OCI-LY1 (cell line): ENCODE measurements around the gene PRKACA.

Experiments used
- H2AFZ ChIP-seq: fragments of 200-600 bp; sonication (generic), shearing (Covaris generic); 2 replicates; pipeline ENCODE4 v1.6.0; 2014; ENCODE audit warnings: antibody characterized with exemption, mild to moderate bottlenecking, low read length
- H3F3A ChIP-seq: fragments of 200-600 bp; sonication (generic), shearing (Covaris generic); 2 replicates; pipeline ENCODE4 v1.6.0; 2014; ENCODE audit warnings: mild to moderate bottlenecking, antibody characterized with exemption, low read length, moderate library complexity; ENCODE audit not compliant: insufficient read depth
- H3K27ac ChIP-seq: fragments of 200-600 bp; sonication (generic); 2 replicates; pipeline ENCODE4 v1.5.1; 2014; ENCODE audit warnings: low read length, mixed run types, mild to moderate bottlenecking, low read depth; ENCODE audit not compliant: poor library complexity, severe bottlenecking
- H3K27me3 ChIP-seq: fragments of 200-600 bp; sonication (generic); 2 replicates; pipeline ENCODE4 v1.6.0; 2014; ENCODE audit warnings: antibody characterized with exemption, mild to moderate bottlenecking, low read length, moderate library complexity; ENCODE audit not compliant: insufficient read depth
- H3K36me3 ChIP-seq: fragments of 200-600 bp; sonication (generic); 2 replicates; pipeline ENCODE4 v1.6.1; 2014; ENCODE audit warnings: mild to moderate bottlenecking, antibody characterized with exemption, low read length, moderate library complexity, mixed read lengths; ENCODE audit not compliant: insufficient read depth
- H3K4me1 ChIP-seq: fragments of 200-600 bp; sonication (generic); 2 replicates; pipeline ENCODE4 v1.5.1; 2014; ENCODE audit warnings: mild to moderate bottlenecking, low read length, moderate library complexity; ENCODE audit not compliant: insufficient read depth, severe bottlenecking
- H3K4me2 ChIP-seq: fragments of 200-600 bp; sonication (generic), shearing (Covaris generic); 2 replicates; pipeline ENCODE4 v1.6.1; 2014; ENCODE audit warnings: low read length
- H3K4me3 ChIP-seq: fragments of 200-600 bp; sonication (generic); 2 replicates; pipeline ENCODE4 v1.5.1; 2014; ENCODE audit warnings: low read length, low read depth, mild to moderate bottlenecking, mixed read lengths; ENCODE audit not compliant: poor library complexity, severe bottlenecking
- H3K79me2 ChIP-seq: fragments of 200-600 bp; shearing (Covaris generic); 2 replicates; pipeline ENCODE4 v1.6.1; 2016; ENCODE audit warnings: mixed run types, low read length, mixed read lengths; ENCODE audit not compliant: insufficient read depth
- H3K9ac ChIP-seq: fragments of 200-600 bp; sonication (generic), shearing (Covaris generic); 2 replicates; pipeline ENCODE4 v1.6.1; 2014; ENCODE audit warnings: mild to moderate bottlenecking, low read length, mixed read lengths
- H3K9me2 ChIP-seq: fragments of 200-600 bp; sonication (generic), shearing (Covaris generic); 2 replicates; pipeline ENCODE4 v1.6.1; 2014; ENCODE audit warnings: low read depth, mild to moderate bottlenecking, low read length, mixed read lengths
- H3K9me3 ChIP-seq: fragments of 200-600 bp; shearing (Covaris generic); 2 replicates; pipeline ENCODE4 v1.6.1; 2014; ENCODE audit warnings: low read length, mixed read lengths
- H4K20me1 ChIP-seq: fragments of 200-600 bp; sonication (generic), shearing (Covaris generic); 2 replicates; pipeline ENCODE4 v1.6.0; 2016; ENCODE audit warnings: mild to moderate bottlenecking, low read length; ENCODE audit not compliant: insufficient read depth
- CTCF ChIP-seq: fragments of 200-600 bp; sonication (generic), shearing (Covaris generic); IDR thresholded peaks from 2 replicates; pipeline ENCODE4 v1.5.1; 2017; ENCODE audit warnings: mild to moderate bottlenecking, antibody characterized with exemption, low read length, moderate library complexity, mixed read lengths
- EZH2 ChIP-seq: fragments of 200-600 bp; sonication (generic), shearing (Covaris generic); IDR thresholded peaks from 2 replicates; pipeline ENCODE4 v1.8.0; 2017; ENCODE audit warnings: borderline replicate concordance, mixed run types, mild to moderate bottlenecking, antibody characterized with exemption, low read length, moderate library complexity, mixed read lengths

Gene PRKACA

GRCh38 chr19:14058182-14059092 lies 59.1 kb downstream of the PRKACA start:
- H3F3A ChIP-seq: no peaks in the 10 kb centered on the region
- H2AFZ ChIP-seq: no peak overlapping the region
- H3K9me3 ChIP-seq: no peaks in the 10 kb centered on the region
- H3K4me1 ChIP-seq: no peaks in the 10 kb centered on the region
- no peaks in the 10 kb centered on the region for H3K9me2 ChIP-seq
- H3K36me3 ChIP-seq: no peaks in the 10 kb centered on the region
- no peak overlapping the region for H3K4me2 ChIP-seq
- no peak overlapping the region for H3K27ac ChIP-seq
- H4K20me1 ChIP-seq: no peaks in the 10 kb centered on the region
- H3K4me3 ChIP-seq: no peak overlapping the region
- TF ChIP-seq CTCF (no peak), EZH2 (no peak)
- no peak overlapping the region for H3K9ac ChIP-seq
- H3K79me2 ChIP-seq: no peaks in the 10 kb centered on the region
- H3K27me3 ChIP-seq: peaks cover 5% of the 10 kb centered on the region; the same call in 1 of the 2 replicates

- Histone ChIP-seq H2AFZ (no peak overlapping the region), H3K9me3 (no peaks in the 10 kb centered on the region), H3K9ac (no peak overlapping the region), H3K4me3 (no peak overlapping the region), H3K79me2 (no peaks in the 10 kb centered on the region), H4K20me1 (no peaks in the 10 kb centered on the region), H3K36me3 (no peaks in the 10 kb centered on the region), H3K27me3 (peaks cover 5% of the 10 kb centered on the region; the same call in 1 of the 2 replicates), H3K9me2 (no peaks in the 10 kb centered on the region), H3K27ac (no peak overlapping the region), H3K4me2 (no peak overlapping the region), H3K4me1 (no peaks in the 10 kb centered on the region), H3F3A (no peaks in the 10 kb centered on the region)
- no peak for TF ChIP-seq CTCF
- no peak for TF ChIP-seq EZH2
Observed at GRCh38 chr19:14056741-14057356, 60.7 kb downstream of the PRKACA start.

GRCh38 chr19:14056069-14056666 lies 61.4 kb downstream of the PRKACA start:
- no peak overlapping the region for H3K4me2 ChIP-seq

More at GRCh38 chr19:14056069-14056666, 61.4 kb downstream of the PRKACA start:
- Histone ChIP-seq H3K9ac (no peak overlapping the region), H3K36me3 (no peaks in the 10 kb centered on the region), H3K79me2 (no peaks in the 10 kb centered on the region), H3F3A (no peaks in the 10 kb centered on the region), H3K9me2 (no peaks in the 10 kb centered on the region), H3K27ac (no peak overlapping the region), H2AFZ (no peak overlapping the region), H4K20me1 (no peaks in the 10 kb centered on the region), H3K9me3 (no peaks in the 10 kb centered on the region), H3K4me1 (no peaks in the 10 kb centered on the region), H3K4me3 (no peak overlapping the region), H3K27me3 (peaks cover 5% of the 10 kb centered on the region; the same call in 1 of the 2 replicates)
- TF ChIP-seq EZH2 (no peak), CTCF (no peak)
